OCI-LY7 (cell line): ENCODE results near the gene NMD3. TPM values are rescaled to one million over a fixed set of nuclear protein-coding genes. Genes with fewer than 3 reads are reported as not detected.

Source experiments
- BruUV-seq: library from RNA; stranded (reverse); fragments of 400-500 nt; replicated peaks from 2 replicates; lab custom pipeline; 2021; lab: Mats Ljungman, UMichigan
- CTCF ChIA-PET: fragments of 300-600 bp; sonication (Branson Sonifier 250); formaldehyde crosslinking; loops from one replicate; lab custom pipeline; 2022; ENCODE audit warnings: antibody characterized with exemption; ENCODE audit not compliant: unreplicated experiment; lab: Charles Lee
- POLR2A ChIA-PET: fragments of 300-600 bp; sonication (Branson Sonifier 250); formaldehyde crosslinking; loops from one replicate; lab custom pipeline; 2022; ENCODE audit warnings: antibody characterized with exemption; lab: Charles Lee
- DNase-seq: peaks from one replicate; pipeline ENCODE4 v3.0.0-alpha.2; 2015; ENCODE audit warnings: low spot score
- H2AFZ ChIP-seq: fragments of 200-600 bp; sonication (generic), shearing (Covaris generic); 2 replicates; pipeline ENCODE4 v1.6.1; 2014; ENCODE audit warnings: mild to moderate bottlenecking, antibody characterized with exemption, low read length, moderate library complexity
- H3K27ac ChIP-seq: fragments of 200-600 bp; sonication (generic); 2 replicates; pipeline ENCODE4 v1.5.1; 2014; ENCODE audit warnings: mixed run types, low read depth, mild to moderate bottlenecking, moderate library complexity, low read length, inconsistent platforms; ENCODE audit not compliant: poor library complexity, severe bottlenecking
- H3K36me3 ChIP-seq: fragments of 200-600 bp; sonication (generic); 2 replicates; pipeline ENCODE4 v1.6.1; 2014; ENCODE audit warnings: mild to moderate bottlenecking, antibody characterized with exemption, low read length, moderate library complexity, mixed read lengths; ENCODE audit not compliant: insufficient read depth
- H3K4me1 ChIP-seq: fragments of 200-600 bp; sonication (generic); 2 replicates; pipeline ENCODE4 v1.5.1; 2014; ENCODE audit warnings: mild to moderate bottlenecking, low read length; ENCODE audit not compliant: insufficient read depth, poor library complexity, severe bottlenecking
- H3K4me2 ChIP-seq: fragments of 200-600 bp; sonication (generic); 2 replicates; pipeline ENCODE4 v1.6.1; 2014; ENCODE audit warnings: mild to moderate bottlenecking, low read length
- H3K4me3 ChIP-seq: fragments of 200-600 bp; sonication (generic); 2 replicates; pipeline ENCODE4 v1.5.1; 2014; ENCODE audit warnings: mild to moderate bottlenecking, low read depth, low read length; ENCODE audit not compliant: poor library complexity, severe bottlenecking
- H3K79me2 ChIP-seq: fragments of 200-600 bp; sonication (generic); 2 replicates; pipeline ENCODE4 v1.6.1; 2016; ENCODE audit warnings: low read depth, mild to moderate bottlenecking, low read length, moderate library complexity, mixed read lengths; ENCODE audit not compliant: insufficient read depth
- H3K9me2 ChIP-seq: fragments of 200-600 bp; sonication (generic); 2 replicates; pipeline ENCODE4 v1.6.1; 2016; ENCODE audit warnings: mild to moderate bottlenecking, low read length, mixed read lengths; ENCODE audit not compliant: insufficient read depth
- H3K9me3 ChIP-seq: fragments of 200-600 bp; sonication (generic); 2 replicates; pipeline ENCODE4 v1.6.1; 2014; ENCODE audit warnings: mild to moderate bottlenecking, mixed run types, low read length, mixed read lengths
- H4K20me1 ChIP-seq: fragments of 200-600 bp; sonication (generic); 2 replicates; pipeline ENCODE4 v1.6.1; 2014; ENCODE audit warnings: mild to moderate bottlenecking, antibody characterized with exemption, low read length, moderate library complexity, mixed read lengths; ENCODE audit not compliant: insufficient read depth
- CTCF ChIP-seq: fragments of 200-600 bp; sonication (generic); conservative IDR thresholded peaks from 2 replicates; pipeline ENCODE4 v1.5.1; 2014; ENCODE audit warnings: mild to moderate bottlenecking, antibody characterized with exemption, low read length, moderate library complexity, mixed read lengths
- EZH2phosphoT487 ChIP-seq: fragments of 200-600 bp; sonication (generic); IDR thresholded peaks from 2 replicates; pipeline ENCODE4 v1.6.1; 2018; ENCODE audit warnings: low read depth, borderline replicate concordance, mild to moderate bottlenecking, mixed run types, antibody characterized with exemption, low read length, moderate library complexity, mixed read lengths
- intact Hi-C: fragments of 100-400 bp; cut with micrococcal nuclease; formaldehyde crosslinking; loops from one replicate; pipeline ENCODE4 v1.10.0; 2022; ENCODE audit not compliant: unreplicated experiment
- total RNA-seq, 2 experiments: library from RNA; depleted of rRNA in 1 of 2; stranded (reverse); fragments of >200 nt in 1 of 2; shearing (Covaris generic) in 1 of 2; gene quantifications; 2 replicates each; pipeline ENCODE4 v1.2.3, GENCODE V29; 2014 to 2022

Gene NMD3
- total RNA-seq, 2 experiments from 2014 or later: 30.0 to 55.2 TPM

- no peak overlapping the region for H3K4me3 ChIP-seq
- H3K27ac ChIP-seq: no peak overlapping the region
- ChIA-PET POLR2A (interaction anchor here (0.6 kb wide), 1 partner anchor 762 kb away, joined by 3 read pairs; no protein-coding TSS in a partner anchor), CTCF (no interaction called here)
- H3K9me2 ChIP-seq: no peaks in the 10 kb centered on the region
- no peaks in the 10 kb centered on the region for H3K9me3 ChIP-seq
- intact Hi-C loops: no loop called here
- no TSS peak for BruUV-seq
- no peak overlapping the region for H3K4me2 ChIP-seq
- TF ChIP-seq CTCF (no peak), EZH2phosphoT487 (no peak)
- no peaks in the 10 kb centered on the region for H4K20me1 ChIP-seq
- no peak for DNase-seq
- H3K36me3 ChIP-seq: no peaks in the 10 kb centered on the region
- no peaks in the 10 kb centered on the region for H3K79me2 ChIP-seq
- no peak overlapping the region for H2AFZ ChIP-seq
- no peaks in the 10 kb centered on the region for H3K4me1 ChIP-seq
Observed at GRCh38 chr3:161187046-161187445, 34.1 kb upstream of the NMD3 start.

GRCh38 chr3:161197855-161198850 lies 23.0 kb upstream of the NMD3 start:
- BruUV-seq: no TSS peak

More at GRCh38 chr3:161197855-161198850, 23.0 kb upstream of the NMD3 start:
- POLR2A ChIA-PET: interaction anchor here (0.6 to 1.3 kb wide), 2 partner anchors 8 to 9 kb away, joined by 5 to 6 read pairs; no protein-coding TSS in a partner anchor
- no peaks in the 10 kb centered on the region for H3K4me1 ChIP-seq
- H4K20me1 ChIP-seq: no peaks in the 10 kb centered on the region
- H3K36me3 ChIP-seq: no peaks in the 10 kb centered on the region
- H3K27ac ChIP-seq: no peak overlapping the region
- TF ChIP-seq EZH2phosphoT487 (no peak), CTCF (no peak)
- no peak overlapping the region for H2AFZ ChIP-seq
- intact Hi-C loops: no loop called here
- no peaks in the 10 kb centered on the region for H3K9me2 ChIP-seq
- no peaks in the 10 kb centered on the region for H3K9me3 ChIP-seq
- no peak for DNase-seq
- no peak overlapping the region for H3K4me2 ChIP-seq
- no peaks in the 10 kb centered on the region for H3K79me2 ChIP-seq
- H3K4me3 ChIP-seq: no peak overlapping the region
- CTCF ChIA-PET: no interaction called here
